ENCODE results near the gene HYOU1.
"Not testable (repeated sequence)": the region's sequence is repeated elsewhere in the genome, so short reads cannot be mapped to it uniquely, and the experiment has no call there.

The HYOU1 gene, protein sequence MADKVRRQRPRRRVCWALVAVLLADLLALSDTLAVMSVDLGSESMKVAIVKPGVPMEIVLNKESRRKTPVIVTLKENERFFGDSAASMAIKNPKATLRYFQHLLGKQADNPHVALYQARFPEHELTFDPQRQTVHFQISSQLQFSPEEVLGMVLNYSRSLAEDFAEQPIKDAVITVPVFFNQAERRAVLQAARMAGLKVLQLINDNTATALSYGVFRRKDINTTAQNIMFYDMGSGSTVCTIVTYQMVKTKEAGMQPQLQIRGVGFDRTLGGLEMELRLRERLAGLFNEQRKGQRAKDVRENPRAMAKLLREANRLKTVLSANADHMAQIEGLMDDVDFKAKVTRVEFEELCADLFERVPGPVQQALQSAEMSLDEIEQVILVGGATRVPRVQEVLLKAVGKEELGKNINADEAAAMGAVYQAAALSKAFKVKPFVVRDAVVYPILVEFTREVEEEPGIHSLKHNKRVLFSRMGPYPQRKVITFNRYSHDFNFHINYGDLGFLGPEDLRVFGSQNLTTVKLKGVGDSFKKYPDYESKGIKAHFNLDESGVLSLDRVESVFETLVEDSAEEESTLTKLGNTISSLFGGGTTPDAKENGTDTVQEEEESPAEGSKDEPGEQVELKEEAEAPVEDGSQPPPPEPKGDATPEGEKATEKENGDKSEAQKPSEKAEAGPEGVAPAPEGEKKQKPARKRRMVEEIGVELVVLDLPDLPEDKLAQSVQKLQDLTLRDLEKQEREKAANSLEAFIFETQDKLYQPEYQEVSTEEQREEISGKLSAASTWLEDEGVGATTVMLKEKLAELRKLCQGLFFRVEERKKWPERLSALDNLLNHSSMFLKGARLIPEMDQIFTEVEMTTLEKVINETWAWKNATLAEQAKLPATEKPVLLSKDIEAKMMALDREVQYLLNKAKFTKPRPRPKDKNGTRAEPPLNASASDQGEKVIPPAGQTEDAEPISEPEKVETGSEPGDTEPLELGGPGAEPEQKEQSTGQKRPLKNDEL

GRCh38 chr11:119057000-119057769 is at the start of gene HYOU1:
Gene HYOU1 (minus strand): TSS chr11:119057205. CDS start chr11:119056160, 1,045 bp downstream.
- Histone ChIP-seq H3K4me2 (peak within 1 kb of the TSS; percentile 83 to 97 (median 91)), H3K4me3 (peak within 1 kb of the TSS; percentile 84 to 100 (median 94)), H3K9ac (peak within 1 kb of the TSS; percentile 91 to 99 (median 97)), H4K20me1 (peaks cover 14 to 46% (median 38%) of the 10 kb centered on the region in 11 experiments; a peak in 19 of 22 replicates), H3K36me3 (peaks cover 32 to 50% (median 35%) of the 10 kb centered on the region in 11 experiments), H3K27me3 (no peaks in the 10 kb centered on the region), H3K27ac (peak within 1 kb of the TSS; percentile 87 to 98 (median 95)), H3K9me3 (replicated peaks in 1 of 11) (peaks cover 0 to 2% (median 0%) of the 10 kb centered on the region in 11 experiments; a peak in 2 of 22 replicates), H3K4me1 (peaks cover 20 to 34% (median 24%) of the 10 kb centered on the region in 10 experiments)
- no peak for TF ChIP-seq Cebpa-rat (IDR thresholded peaks at IDR 0.05)

- H3K27ac ChIP-seq = 0 out of 22 replicates have a peak overlapping the region, but pooled peaks of 2 of the 11 experiments have one; percentile 96 to 98
Observed at GRCh38 chr11:119103793-119104192, 46.8 kb upstream of the HYOU1 start.

DNA sequence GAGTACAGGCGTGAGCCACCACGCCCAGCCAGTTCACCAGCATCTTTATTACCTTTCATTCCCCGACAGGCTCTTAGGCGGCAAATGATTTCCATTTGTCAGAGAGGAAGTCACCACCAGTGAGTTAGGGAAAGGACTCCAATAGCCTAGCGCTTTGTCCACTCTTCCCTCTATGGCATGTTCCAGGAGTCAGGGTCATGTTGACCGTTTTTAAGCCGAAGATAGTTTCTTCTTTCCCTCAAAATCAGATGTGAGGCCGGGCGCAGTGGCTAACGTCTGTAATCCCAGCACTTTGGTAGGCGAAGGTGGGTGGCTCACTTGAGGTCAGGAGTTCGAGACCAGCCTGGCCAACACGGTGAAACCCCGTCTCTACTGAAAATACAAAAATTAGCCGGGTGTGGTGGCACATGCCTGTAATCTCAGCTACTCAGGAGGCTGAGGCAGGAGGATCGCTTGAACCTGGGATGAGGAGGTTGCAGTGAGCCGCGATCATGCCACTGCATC is 46.2 kb upstream of the HYOU1 start:
- H3K4me3 ChIP-seq = peak overlapping the region; percentile 70 to 96 (median 88); a peak in 17 of 20 replicates
- peak overlapping the region; percentile 80 to 95 (median 88); a peak in 20 of 22 replicates for H3K9ac ChIP-seq
- H3K4me1 ChIP-seq = peaks cover 62 to 71% (median 68%) of the 10 kb centered on the region in 10 experiments
- H3K27ac ChIP-seq = peak overlapping the region in 10 of 11 experiments; percentile 8 to 99 (median 97); a peak in 18 of 22 replicates
- not testable (repeated sequence) for H4K20me1 ChIP-seq; H3K27me3 ChIP-seq; H3K9me3 ChIP-seq (replicated peaks in 1 of 11)
- peak overlapping the region; percentile 93 to 100 (median 99) for H3K4me2 ChIP-seq
- H3K36me3 ChIP-seq = peaks cover 2 to 10% (median 5%) of the 10 kb centered on the region in 11 experiments

More at GRCh38 chr11:119103793-119104192, 46.8 kb upstream of the HYOU1 start:
- Histone ChIP-seq H3K4me1 (peaks cover 67 to 77% (median 74%) of the 10 kb centered on the region in 10 experiments), H3K36me3 (peaks cover 0 to 4% (median 2%) of the 10 kb centered on the region in 11 experiments; a peak in 7 of 22 replicates), H3K4me3 (no peak overlapping the region), H3K9ac (peak overlapping the region in 4 of 11 experiments; percentile 5 to 37 (median 28); a peak in 4 of 22 replicates), H3K4me2 (peak overlapping the region; percentile 93 to 100 (median 99); a peak in 19 of 22 replicates), H4K20me1 (peaks cover 0 to 15% (median 0%) of the 10 kb centered on the region in 11 experiments; a peak in 5 of 22 replicates), H3K27me3 (no peaks in the 10 kb centered on the region), H3K9me3 (replicated peaks in 1 of 11) (no peaks in the 10 kb centered on the region)
- TF ChIP-seq Cebpa-rat (IDR thresholded peaks at IDR 0.05) = no peak

DNA sequence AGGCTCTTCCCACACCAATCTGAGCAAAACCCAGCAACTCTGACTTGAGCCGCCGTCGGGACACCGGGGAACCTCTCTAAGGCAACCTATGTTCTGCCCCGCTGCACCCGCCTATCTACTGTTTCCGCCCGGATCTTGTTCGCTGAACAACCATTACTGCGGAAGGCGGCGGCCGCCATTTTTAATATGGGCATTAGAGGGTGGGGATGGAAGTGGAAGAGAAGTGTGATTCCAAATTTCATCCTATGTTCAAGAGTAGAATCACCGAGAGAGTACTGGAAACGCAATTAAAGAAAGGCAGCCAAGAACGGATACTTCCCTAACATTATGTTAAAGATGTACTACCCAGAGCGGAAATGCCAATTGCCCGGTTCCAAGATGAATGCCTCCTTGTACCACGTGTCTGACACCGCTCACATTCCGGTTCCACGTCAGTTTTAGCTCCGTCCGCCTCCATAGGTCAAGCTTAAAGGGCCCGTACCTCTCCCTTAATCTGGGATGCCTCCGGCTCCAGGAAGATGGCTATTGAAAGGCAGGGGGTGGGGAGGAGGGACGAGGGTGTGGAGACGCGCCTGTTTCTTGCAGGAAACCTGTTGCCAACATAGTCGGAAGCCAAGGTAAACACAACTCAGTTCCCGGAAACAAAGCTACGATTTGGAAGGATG is 44.9 kb upstream of the HYOU1 start, which contains the start of gene DPAGT1:
DPAGT1 (minus strand) TSS at position 95 of the 665 bp plus-strand sequence. CDS start 198 bp downstream, outside the sequence.
- TF ChIP-seq Cebpa-rat (IDR thresholded peaks at IDR 0.05) = no peak
- Histone ChIP-seq H3K4me2 (peak within 1 kb of the TSS; percentile 93 to 100 (median 99)), H3K27ac (peak within 1 kb of the TSS; percentile 88 to 99 (median 97)), H3K9me3 (replicated peaks in 1 of 11) (no peaks in the 10 kb centered on the region), H4K20me1 (no peaks in the 10 kb centered on the region), H3K4me1 (peaks cover 61 to 68% (median 63%) of the 10 kb centered on the region in 10 experiments), H3K36me3 (peaks cover 15 to 23% (median 19%) of the 10 kb centered on the region in 11 experiments), H3K27me3 (no peaks in the 10 kb centered on the region), H3K4me3 (peak within 1 kb of the TSS; percentile 70 to 96 (median 88)), H3K9ac (peak within 1 kb of the TSS; percentile 80 to 95 (median 88))

- H3K9me3 ChIP-seq (replicated peaks in 1 of 11) = no peaks in the 10 kb centered on the region
- H4K20me1 ChIP-seq = no peaks in the 10 kb centered on the region
- H3K4me3 ChIP-seq = peak overlapping the region; percentile 70 to 96 (median 88)
- no peaks in the 10 kb centered on the region for H3K27me3 ChIP-seq
- peaks cover 22 to 30% (median 26%) of the 10 kb centered on the region in 11 experiments for H3K36me3 ChIP-seq
- H3K27ac ChIP-seq = peak overlapping the region; percentile 88 to 99 (median 97)
- peaks cover 57 to 67% (median 61%) of the 10 kb centered on the region in 10 experiments for H3K4me1 ChIP-seq
- peak overlapping the region; percentile 93 to 100 (median 99) for H3K4me2 ChIP-seq
- TF ChIP-seq Cebpa-rat (IDR thresholded peaks at IDR 0.05) = no peak
- H3K9ac ChIP-seq = peak overlapping the region; percentile 80 to 95 (median 88)
Observed at GRCh38 chr11:119100994-119101758, 44.2 kb upstream of the HYOU1 start.

GRCh38 chr11:119100246-119100970 is 43.4 kb upstream of the HYOU1 start:
- peak overlapping the region; percentile 93 to 100 (median 99) for H3K4me2 ChIP-seq
- no peak for TF ChIP-seq Cebpa-rat (IDR thresholded peaks at IDR 0.05)
- peak overlapping the region in 9 of 11 experiments; percentile 90 to 99 (median 98); a peak in 16 of 22 replicates for H3K27ac ChIP-seq
- peaks cover 55 to 65% (median 60%) of the 10 kb centered on the region in 10 experiments for H3K4me1 ChIP-seq
- peak overlapping the region; percentile 80 to 95 (median 88) for H3K9ac ChIP-seq
- peak overlapping the region; percentile 70 to 96 (median 88) for H3K4me3 ChIP-seq
- no peaks in the 10 kb centered on the region for H3K9me3 ChIP-seq (replicated peaks in 1 of 11)
- H3K36me3 ChIP-seq = peaks cover 22 to 34% (median 26%) of the 10 kb centered on the region in 11 experiments
- no peaks in the 10 kb centered on the region for H3K27me3 ChIP-seq
- H4K20me1 ChIP-seq = no peaks in the 10 kb centered on the region

Measured in BLaER1 treated with 17β-estradiol and CSF1 and Interleukin-3, amounts not matched to agents 10 nM and 100 nM (cell line).